Left renal pelvis (tissue), 4 donors: ENCODE data around the gene NCS1. TPM values are rescaled to one million over a fixed set of nuclear protein-coding genes. Genes with fewer than 3 reads are reported as not detected.

Source experiments
- DNase-seq, 4 donors: peaks; one replicate each; pipeline ENCODE4 v3.0.0-alpha.2; 2013; ENCODE audit warnings: low read depth in 4 of 4, low spot score in 3 of 4
- polyA plus RNA-seq, 4 donors: library from polyadenylated mRNA; unstranded; fragments of 120-200 nt; gene quantifications; one replicate each; pipeline ENCODE4 v1.2.1, GENCODE V29; 2013; ENCODE audit not compliant: insufficient read length in 4 of 4

Gene NCS1
- polyA plus RNA-seq, 4 donors, result 25.9 to 31.8 (median 27.2) TPM

- DNase-seq, result no peak
These were observed 37.2 kb downstream of the NCS1 start for GRCh38 chr9:130209422-130209821.

GRCh38 chr9:130211548-130212226 is 39.5 kb downstream of the NCS1 start:
- no peak for DNase-seq

GRCh38 chr9:130212543-130213297 is 40.5 kb downstream of the NCS1 start:
- DNase-seq, result no peak

- DNase-seq, result no peak
These were observed 41.9 kb downstream of the NCS1 start for GRCh38 chr9:130213911-130214761.

- no peak for DNase-seq
These were observed 42.7 kb downstream of the NCS1 start for GRCh38 chr9:130214776-130215340.

- DNase-seq, result no peak
These were observed 43.3 kb downstream of the NCS1 start for GRCh38 chr9:130215341-130216119.

- no peak for DNase-seq
These were observed 45.6 kb downstream of the NCS1 start for GRCh38 chr9:130217838-130218237.

DNA sequence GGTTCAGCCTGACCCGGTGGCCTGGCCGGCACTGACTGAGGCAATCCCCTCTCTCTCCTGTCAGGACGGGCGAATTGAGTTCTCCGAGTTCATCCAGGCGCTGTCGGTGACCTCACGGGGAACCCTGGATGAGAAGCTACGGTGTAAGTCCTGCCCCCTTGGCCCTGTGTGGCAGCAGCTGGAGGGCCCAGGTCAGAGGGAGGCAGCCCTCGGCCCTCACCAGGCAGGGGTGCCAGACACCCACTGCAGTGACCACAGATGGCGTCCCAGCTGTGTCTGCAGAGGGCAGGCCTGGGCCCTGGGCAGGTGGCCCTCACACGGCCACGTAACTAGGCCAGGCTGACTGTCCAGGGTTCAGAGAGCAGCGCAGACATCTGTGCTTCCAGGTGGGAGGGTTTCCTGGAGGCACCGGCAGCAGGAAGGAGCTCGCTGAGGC is 47.5 kb downstream of the NCS1 start:
- no peak for DNase-seq

DNA sequence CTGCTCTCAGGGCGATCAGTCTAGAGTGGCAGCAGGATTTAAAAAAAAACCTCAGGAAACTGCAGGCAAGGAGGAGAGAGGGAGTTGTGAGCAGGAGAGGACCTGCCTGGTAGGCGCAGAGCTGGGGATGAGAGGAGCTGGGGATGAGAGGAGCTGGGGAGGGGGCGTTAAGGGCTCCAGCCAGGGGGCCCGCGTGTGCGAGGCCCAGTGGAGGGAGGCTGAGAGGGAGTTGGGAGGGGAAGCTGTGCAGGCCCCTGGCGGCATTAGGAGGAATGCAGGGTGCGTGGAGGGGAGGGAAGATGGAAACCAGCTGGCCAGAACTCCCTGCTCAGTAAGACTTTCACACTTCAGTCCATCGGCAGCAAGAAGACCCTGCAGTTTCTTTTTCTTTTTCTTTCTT is 48.1 kb downstream of the NCS1 start:
- DNase-seq, result peak; percentile 73 to 82 (median 79)

GRCh38 chr9:130222833-130223232 is 50.6 kb downstream of the NCS1 start:
- DNase-seq, result no peak

- DNase-seq, result no peak
These were observed 52.9 kb downstream of the NCS1 start for GRCh38 chr9:130225071-130225470.

GRCh38 chr9:130225586-130225985 is 53.4 kb downstream of the NCS1 start:
- DNase-seq, result no peak

DNA sequence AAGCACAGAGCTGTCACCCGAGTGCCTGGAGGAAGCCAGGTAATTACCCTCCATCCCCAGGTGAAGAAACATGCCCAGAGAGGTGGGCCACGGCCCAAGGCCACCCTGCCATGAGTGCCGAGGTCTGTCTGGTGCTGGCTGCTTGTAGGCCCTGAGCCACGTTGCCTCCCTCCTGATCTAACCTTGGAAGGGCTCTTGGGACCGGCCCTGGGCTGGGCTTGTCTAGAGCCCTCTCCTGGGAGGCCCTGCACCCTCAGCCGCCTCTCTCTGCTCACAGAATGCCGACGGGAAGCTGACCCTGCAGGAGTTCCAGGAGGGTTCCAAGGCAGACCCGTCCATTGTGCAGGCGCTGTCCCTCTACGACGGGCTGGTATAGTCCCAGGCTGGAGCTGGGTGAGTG is 53.9 kb downstream of the NCS1 start:
- DNase-seq, result no peak

- no peak for DNase-seq
These were observed 55.6 kb downstream of the NCS1 start for GRCh38 chr9:130227833-130228232.

GRCh38 chr9:130229759-130230158 is 57.6 kb downstream of the NCS1 start:
- DNase-seq, result no peak

GRCh38 chr9:130230631-130231030 is 58.4 kb downstream of the NCS1 start:
- no peak for DNase-seq

- DNase-seq, result no peak
These were observed 60.8 kb downstream of the NCS1 start for GRCh38 chr9:130232899-130233586.

DNA sequence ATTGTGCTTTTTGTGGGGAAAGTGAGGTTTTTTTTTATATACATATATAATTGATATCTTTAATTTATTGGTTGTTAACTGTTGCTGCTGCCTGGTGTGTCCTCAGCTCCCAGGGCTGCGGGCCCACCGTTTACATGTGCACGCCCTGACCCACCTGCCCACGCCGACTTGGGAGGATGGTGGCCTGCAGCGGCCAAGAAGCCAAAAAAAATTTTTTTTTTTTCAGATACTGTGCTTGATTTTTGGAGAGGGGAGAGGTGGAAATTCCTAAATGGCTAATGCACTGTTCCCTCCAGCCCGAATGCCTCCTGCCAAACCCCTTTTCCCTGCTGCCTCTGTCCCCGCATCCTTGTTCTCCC is 61.4 kb downstream of the NCS1 start:
- no peak for DNase-seq

DNA sequence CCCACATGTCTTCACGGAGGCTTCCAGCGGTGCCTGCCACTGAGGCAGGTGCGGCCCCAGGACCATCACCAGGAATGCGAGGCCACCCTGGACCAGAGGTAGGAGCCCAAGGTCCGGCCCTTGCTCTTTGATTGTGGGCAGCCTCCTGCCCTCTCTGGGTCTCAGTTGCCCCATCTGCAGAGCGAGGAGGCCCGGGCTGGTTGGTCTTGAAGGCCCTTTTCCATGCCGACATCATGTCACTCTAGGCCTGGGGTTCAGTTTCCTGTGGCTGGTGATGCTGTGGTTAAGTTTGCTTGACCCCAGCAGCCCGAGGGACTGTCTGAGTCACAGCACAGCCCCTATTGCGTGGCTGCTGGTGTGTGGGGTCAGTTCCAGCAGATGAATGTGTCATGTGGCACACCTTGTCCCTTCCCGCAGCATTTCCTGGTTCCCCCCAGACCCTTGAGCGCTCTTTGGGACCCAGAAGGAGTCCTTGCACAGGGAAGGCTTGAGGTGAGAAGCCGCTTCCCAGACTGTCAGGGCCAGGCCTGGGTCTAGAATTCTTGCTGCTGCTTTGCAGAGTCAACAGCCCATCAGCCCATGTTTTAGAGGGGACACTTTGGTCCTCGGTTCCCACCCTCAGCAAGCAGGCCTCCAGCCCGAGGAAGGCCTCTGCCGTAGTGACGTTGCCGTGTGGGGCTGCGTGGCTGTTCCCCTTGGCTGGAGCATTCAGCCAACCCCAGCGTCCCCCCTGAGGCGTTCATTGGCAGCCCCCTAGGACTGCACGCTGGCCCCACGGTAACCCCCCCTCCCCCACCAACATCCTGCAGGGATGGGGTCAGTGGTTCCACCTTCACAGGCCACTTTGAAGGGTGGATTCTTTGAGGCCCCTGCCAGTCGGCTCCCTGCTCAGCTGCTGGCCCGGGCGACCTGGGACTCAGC is 62.4 kb downstream of the NCS1 start:
- DNase-seq, result no peak
